Measurements from ENCODE around the gene TBC1D14. TPM values are rescaled to one million over a fixed set of nuclear protein-coding genes. Genes with fewer than 3 reads are reported as not detected.

TBC1D14 gene
- polyA plus RNA-seq, 1 experiment = 35.8 TPM

- DNase-seq (ENCODE audit: low read depth) = peak; percentile 79
- Histone ChIP-seq H3K4me3 (ENCODE audit: low read depth, low read length) (peak overlapping the region; percentile 72), H3K36me3 (ENCODE audit: control insufficient read depth, insufficient read depth, low read length) (peaks cover under 1% of the 10 kb centered on the region; the same call in 1 of the 2 replicates), H3K27me3 (ENCODE audit: control insufficient read depth, insufficient read depth, low read length) (no peaks in the 10 kb centered on the region)
- ChIA-PET CTCF (interaction anchor here (0.6 to 4.8 kb wide), 23 partner anchors 12 to 402 kb away, joined by 3 to 45 read pairs (median 5); partner anchors contain the start of genes GRPEL1 and MRFAP1), POLR2A (interaction anchor here (0.6 to 1.6 kb wide), 2 partner anchors 17 to 25 kb away, joined by 7 to 12 read pairs; partner anchors contain the start of gene GRPEL1)
- TF ChIP-seq CTCF (IDR thresholded peaks at IDR 0.05; ENCODE audit: insufficient read depth, low read depth, low read length) = no peak
Observed at GRCh38 chr4:7042503-7043283, 133.1 kb downstream of the TBC1D14 start.

- H3K36me3 ChIP-seq (ENCODE audit: control insufficient read depth, insufficient read depth, low read length) = peaks cover 2% of the 10 kb centered on the region; the same call in 1 of the 2 replicates
- CTCF ChIA-PET = interaction anchor here (0.6 to 4.8 kb wide), 22 partner anchors 11 to 1490 kb away, joined by 3 to 45 read pairs (median 5); partner anchors contain the start of gene GRPEL1
- H3K4me3 ChIP-seq (ENCODE audit: low read depth, low read length) = peak within 1 kb of the TSS; percentile 96
- POLR2A ChIA-PET = interaction anchor here (0.6 to 1.6 kb wide), 2 partner anchors 11 to 24 kb away, joined by 3 to 12 read pairs; partner anchors contain the start of gene GRPEL1
- TF ChIP-seq CTCF (IDR thresholded peaks at IDR 0.05; ENCODE audit: insufficient read depth, low read depth, low read length) = no peak
- H3K27me3 ChIP-seq (ENCODE audit: control insufficient read depth, insufficient read depth, low read length) = no peaks in the 10 kb centered on the region
- no peak for DNase-seq (ENCODE audit: low read depth)
Observed at GRCh38 chr4:7043284-7044136, 133.9 kb downstream of the TBC1D14 start, which contains the start of gene TADA2B. TADA2B (plus strand) TSS chr4:7043372; CDS start chr4:7043580, 208 bp downstream.

- TF ChIP-seq CTCF (IDR thresholded peaks at IDR 0.05; ENCODE audit: insufficient read depth, low read depth, low read length) = no peak
- Histone ChIP-seq H3K4me3 (ENCODE audit: low read depth, low read length) (peak overlapping the region; percentile 96), H3K36me3 (ENCODE audit: control insufficient read depth, insufficient read depth, low read length) (peaks cover 2% of the 10 kb centered on the region; the same call in 1 of the 2 replicates), H3K27me3 (ENCODE audit: control insufficient read depth, insufficient read depth, low read length) (no peaks in the 10 kb centered on the region)
- POLR2A ChIA-PET = interaction anchor here (0.6 kb wide), 1 partner anchor 11 kb away, joined by 3 read pairs; no protein-coding TSS in a partner anchor
- CTCF ChIA-PET = interaction anchor here (0.6 to 4.8 kb wide), 7 partner anchors 11 to 324 kb away, joined by 3 to 45 read pairs (median 6); partner anchors contain the start of gene GRPEL1
- no peak for DNase-seq (ENCODE audit: low read depth)
Observed at GRCh38 chr4:7044137-7044930, 134.7 kb downstream of the TBC1D14 start.

- POLR2A ChIA-PET = no interaction called here
- no peak overlapping the region for H3K4me3 ChIP-seq (ENCODE audit: low read depth, low read length)
- H3K27me3 ChIP-seq (ENCODE audit: control insufficient read depth, insufficient read depth, low read length) = no peaks in the 10 kb centered on the region
- TF ChIP-seq CTCF (IDR thresholded peaks at IDR 0.05; ENCODE audit: insufficient read depth, low read depth, low read length) = no peak
- H3K36me3 ChIP-seq (ENCODE audit: control insufficient read depth, insufficient read depth, low read length) = peaks cover 4% of the 10 kb centered on the region
- CTCF ChIA-PET = interaction anchor here (0.9 to 4.8 kb wide), 4 partner anchors 13 to 325 kb away, joined by 3 to 45 read pairs (median 12); partner anchors contain the start of gene GRPEL1
- DNase-seq (ENCODE audit: low read depth) = no peak
Observed at GRCh38 chr4:7045553-7045952, 135.9 kb downstream of the TBC1D14 start.
